Body of pancreas (tissue), 4 donors: ENCODE data around the gene LTBP3.

Experiments used
- CTCF ChIP-seq, 7 experiments: fragments of 450-650 bp in 4 of 7; fragments of 200-600 bp in 3 of 7; sonication (generic) in 3 of 7; IDR thresholded peaks; one replicate each; pipeline ENCODE4 v1.5.1; 2016 to 2019; ENCODE audit warnings: antibody characterized with exemption in 7 of 7
- POLR2A ChIP-seq, 3 donors: fragments of 450-650 bp; IDR thresholded peaks; one replicate each; pipeline ENCODE4 v1.6.1; 2016; ENCODE audit warnings: antibody characterized with exemption in 3 of 3, mild to moderate bottlenecking in 2 of 3

- TF ChIP-seq CTCF (IDR thresholded peaks at IDR 0.05) (no peak), POLR2A (IDR thresholded peaks at IDR 0.05) (peak; percentile 13 to 72 (median 63))
These were observed 55.4 kb downstream of the LTBP3 start for GRCh38 chr11:65502555-65503367.
